ENCODE results near the gene CX3CR1. TPM values are rescaled to one million over a fixed set of nuclear protein-coding genes. Genes with fewer than 3 reads are reported as not detected.

CX3CR1 gene
- total and polyA plus RNA-seq, 5 donors, result 0.19 to 1.0 (median 0.76) TPM

GRCh38 chr3:39220407-39221140 lies 59.3 kb downstream of the CX3CR1 start:
- 51% methylated on average over 6 of the region's 6 CpGs for WGBS
- intact Hi-C loops (cut with DNase I), result no loop called here
- DNase-seq, result no peak
- Histone ChIP-seq H3K4me3 (ENCODE audit: low read length) (no peak overlapping the region), H3K27me3 (ENCODE audit: control insufficient read depth, insufficient read depth) (no peaks in the 10 kb centered on the region), H3K9me3 (ENCODE audit: control insufficient read depth, low read length) (no peaks in the 10 kb centered on the region), H3K4me1 (ENCODE audit: control insufficient read depth, insufficient read depth, low read length) (no peaks in the 10 kb centered on the region), H3K27ac (ENCODE audit: low read length) (no peak overlapping the region)
- ATAC-seq, result peak in 1 of 2 donors; percentile 29

DNA sequence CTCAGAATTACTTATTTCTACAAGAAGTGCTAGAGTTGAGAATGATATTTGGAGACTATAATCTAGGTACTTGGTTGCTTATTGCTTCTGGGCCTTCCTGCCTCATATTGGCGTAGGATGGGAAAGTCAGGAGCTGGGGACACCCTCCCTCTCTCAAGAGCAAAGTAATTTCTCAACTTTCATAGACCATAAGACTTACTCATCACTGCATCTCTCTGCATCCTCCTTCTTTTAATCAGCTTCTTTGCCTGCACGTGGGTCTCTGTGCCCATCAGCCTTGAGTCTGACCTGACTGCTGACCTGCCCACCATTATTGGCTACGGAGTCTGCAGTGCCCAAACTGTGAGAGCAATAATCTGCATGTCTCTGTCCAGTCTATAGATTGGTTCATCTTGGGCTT lies 60.1 kb downstream of the CX3CR1 start:
- Histone ChIP-seq H3K27me3 (ENCODE audit: control insufficient read depth, insufficient read depth) (no peaks in the 10 kb centered on the region), H3K4me1 (ENCODE audit: control insufficient read depth, insufficient read depth, low read length) (no peaks in the 10 kb centered on the region), H3K27ac (ENCODE audit: low read length) (no peak overlapping the region), H3K9me3 (ENCODE audit: control insufficient read depth, low read length) (no peaks in the 10 kb centered on the region), H3K4me3 (ENCODE audit: low read length) (no peak overlapping the region)
- 91% methylated on average over 3 of the region's 3 CpGs for WGBS
- intact Hi-C loops (cut with DNase I), result no loop called here
- ATAC-seq (no peak), DNase-seq (no peak)

DNA sequence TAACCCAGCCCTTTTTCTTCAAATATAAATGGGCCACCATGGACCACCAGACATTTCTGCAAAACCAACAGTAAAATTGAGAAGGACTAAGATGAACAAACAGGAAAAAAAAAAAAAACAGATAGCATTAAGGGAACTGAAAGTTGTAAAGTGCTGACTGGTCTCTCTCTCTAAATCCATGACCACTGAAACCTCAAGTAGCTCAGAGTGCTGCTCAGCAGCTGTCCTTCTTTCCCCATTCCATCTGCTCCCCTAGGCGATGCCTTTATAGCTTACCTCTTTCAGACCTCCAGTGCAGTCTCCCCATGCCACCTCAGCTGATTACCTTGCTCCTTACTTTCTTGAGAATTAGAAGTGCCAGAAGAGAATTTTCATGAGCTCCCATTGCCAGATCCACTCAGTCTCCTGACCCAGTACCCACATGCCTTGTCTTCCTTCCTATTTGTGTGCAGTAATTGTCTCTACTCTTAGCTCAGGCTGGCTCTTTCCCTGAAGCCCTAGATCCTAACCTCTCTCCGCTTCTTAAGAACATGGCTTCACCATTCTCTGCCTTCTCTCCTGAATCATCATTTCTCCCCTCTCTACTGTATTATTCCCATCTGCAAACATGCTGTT lies 63.6 kb downstream of the CX3CR1 start:
- Histone ChIP-seq H3K27me3 (ENCODE audit: control insufficient read depth, insufficient read depth) (no peaks in the 10 kb centered on the region), H3K9me3 (ENCODE audit: control insufficient read depth, low read length) (no peaks in the 10 kb centered on the region), H3K27ac (ENCODE audit: low read length) (no peak overlapping the region), H3K4me3 (ENCODE audit: low read length) (no peak overlapping the region), H3K4me1 (ENCODE audit: control insufficient read depth, insufficient read depth, low read length) (no peaks in the 10 kb centered on the region)
- WGBS, result 90% methylated on average over 2 of the region's 2 CpGs
- intact Hi-C loops (cut with DNase I), result no loop called here
- peak in 1 of 2 donors; percentile 59 for ATAC-seq
- no peak for DNase-seq

DNA sequence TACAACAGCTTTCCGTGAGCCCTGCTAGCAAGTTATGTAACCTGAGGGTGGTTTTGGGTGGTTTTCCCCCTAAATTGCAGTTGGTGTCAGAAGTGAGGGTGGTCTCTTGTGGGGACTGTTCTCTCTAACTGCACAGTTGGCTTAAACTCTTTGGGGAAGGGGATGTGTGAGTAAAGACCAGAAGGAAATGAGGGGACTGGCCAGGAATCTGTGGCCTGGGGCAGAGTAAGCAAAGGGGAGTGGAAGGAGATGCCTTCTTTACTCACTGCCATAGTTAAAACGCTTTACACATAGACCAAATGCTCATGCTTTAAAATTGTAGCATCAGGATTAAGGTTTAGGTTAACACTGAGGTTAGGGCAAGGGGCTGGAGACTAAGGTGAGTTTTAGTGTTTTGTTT lies 66.2 kb downstream of the CX3CR1 start:
- WGBS, result 70% methylated on average over 2 of the region's 2 CpGs
- Histone ChIP-seq H3K4me1 (ENCODE audit: control insufficient read depth, insufficient read depth, low read length) (no peaks in the 10 kb centered on the region), H3K4me3 (ENCODE audit: low read length) (no peak overlapping the region), H3K9me3 (ENCODE audit: control insufficient read depth, low read length) (no peaks in the 10 kb centered on the region), H3K27me3 (ENCODE audit: control insufficient read depth, insufficient read depth) (no peaks in the 10 kb centered on the region), H3K27ac (ENCODE audit: low read length) (no peak overlapping the region)
- ATAC-seq (no peak), DNase-seq (no peak)
- intact Hi-C loops (cut with DNase I), result no loop called here

Other genes starting within 250 kb of the CX3CR1 start
- under 1 TPM in 3 of 4 donors, not detected in 1; 0.03 to 0.06 (median 0.03) TPM for gene SCN11A, start 228.1 kb downstream of the CX3CR1 start, total RNA-seq
- not detected for gene SCN11A, start 228.1 kb downstream of the CX3CR1 start, polyA plus RNA-seq
- 10 to 100 TPM; 16.5 to 30.5 (median 27.5) TPM for gene WDR48, start 228.0 kb downstream of the CX3CR1 start, total RNA-seq
- gene WDR48, start 228.0 kb downstream of the CX3CR1 start, polyA plus RNA-seq, result 10.3 TPM
- gene GORASP1, start 172.4 kb downstream of the CX3CR1 start, total RNA-seq, result 10 to 100 TPM; 43.7 to 53.4 (median 47.4) TPM
- 26.3 TPM for gene GORASP1, start 172.4 kb downstream of the CX3CR1 start, polyA plus RNA-seq
- 1 to 10 TPM; 1.9 to 3.4 (median 2.5) TPM for gene TTC21A, start 172.4 kb downstream of the CX3CR1 start, total RNA-seq
- 2.0 TPM for gene TTC21A, start 172.4 kb downstream of the CX3CR1 start, polyA plus RNA-seq
- 10 to 100 TPM; 10.9 to 33.2 (median 15.7) TPM for gene CSRNP1, start 126.4 kb downstream of the CX3CR1 start, total RNA-seq
- 30.5 TPM for gene CSRNP1, start 126.4 kb downstream of the CX3CR1 start, polyA plus RNA-seq
- gene XIRP1, start 87.4 kb downstream of the CX3CR1 start, total RNA-seq, result 100 to 1,000 TPM; 152 to 278 (median 176) TPM
- gene XIRP1, start 87.4 kb downstream of the CX3CR1 start, polyA plus RNA-seq, result 453 TPM
- gene CCR8, start 49.7 kb upstream of the CX3CR1 start, total RNA-seq, result not detected
- not detected for gene CCR8, start 49.7 kb upstream of the CX3CR1 start, polyA plus RNA-seq
- gene SLC25A38, start 103.3 kb upstream of the CX3CR1 start, total RNA-seq, result 10 to 100 TPM; 11.1 to 19.9 (median 13.0) TPM
- 13.0 TPM for gene SLC25A38, start 103.3 kb upstream of the CX3CR1 start, polyA plus RNA-seq
- 100 to 1,000 TPM; 446 to 642 (median 525) TPM for gene RPSA, start 126.7 kb upstream of the CX3CR1 start, total RNA-seq
- gene RPSA, start 126.7 kb upstream of the CX3CR1 start, polyA plus RNA-seq, result 619 TPM
- under 1 TPM in 3 of 4 donors, not detected in 1; 0.06 to 0.32 (median 0.25) TPM for gene MOBP, start 187.6 kb upstream of the CX3CR1 start, total RNA-seq
- 0.05 TPM for gene MOBP, start 187.6 kb upstream of the CX3CR1 start, polyA plus RNA-seq

All from right cardiac atrium (tissue), 5 donors.